ENCODE results near the gene ACADVL.

The ACADVL gene

DNA sequence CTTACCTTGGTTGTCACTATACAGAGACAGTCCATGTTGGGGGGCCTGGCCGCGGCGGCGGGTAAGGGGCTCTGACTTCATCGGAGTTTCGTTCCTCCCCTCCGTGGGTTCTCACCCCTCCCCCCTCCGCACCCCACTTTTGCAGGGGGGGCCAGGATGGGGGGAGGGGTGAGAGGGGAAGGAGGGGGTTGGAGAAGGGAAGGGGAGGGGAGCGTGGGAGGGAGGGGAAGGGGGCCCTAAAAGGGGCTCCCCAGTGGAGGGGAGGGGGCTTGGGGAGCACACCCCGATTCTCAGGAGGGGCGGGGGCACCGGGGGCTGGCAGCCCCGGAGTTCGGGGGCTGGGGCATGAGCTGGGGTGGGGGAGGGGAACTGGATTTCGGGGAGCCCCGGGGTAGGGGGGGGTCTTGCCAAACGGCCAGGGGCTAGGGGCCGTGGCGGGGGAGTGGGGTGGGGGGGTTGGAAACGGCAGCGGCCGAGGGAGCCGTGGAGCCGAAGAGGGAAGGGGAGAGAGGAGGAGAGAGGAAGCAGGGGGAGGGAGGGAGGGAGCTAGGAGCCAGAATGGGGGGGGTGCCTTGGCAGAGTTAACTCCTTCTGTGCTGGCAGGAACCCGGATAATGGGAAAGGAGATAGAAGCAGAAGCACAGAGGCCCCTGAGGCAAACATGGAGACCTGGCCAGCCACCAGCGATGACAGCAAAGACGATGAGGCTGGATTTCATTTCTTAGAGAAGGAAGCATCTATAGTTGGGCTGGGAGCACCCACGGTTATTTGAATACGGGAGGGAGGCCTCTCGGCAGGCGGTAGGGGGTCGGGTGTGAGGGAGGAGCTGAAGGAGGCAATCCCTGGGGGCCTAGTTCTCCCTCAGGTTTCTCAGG is 2.4 kb upstream of the ACADVL start:
- DNase-seq (ENCODE audit: low spot score) = peak; percentile 47

DNA sequence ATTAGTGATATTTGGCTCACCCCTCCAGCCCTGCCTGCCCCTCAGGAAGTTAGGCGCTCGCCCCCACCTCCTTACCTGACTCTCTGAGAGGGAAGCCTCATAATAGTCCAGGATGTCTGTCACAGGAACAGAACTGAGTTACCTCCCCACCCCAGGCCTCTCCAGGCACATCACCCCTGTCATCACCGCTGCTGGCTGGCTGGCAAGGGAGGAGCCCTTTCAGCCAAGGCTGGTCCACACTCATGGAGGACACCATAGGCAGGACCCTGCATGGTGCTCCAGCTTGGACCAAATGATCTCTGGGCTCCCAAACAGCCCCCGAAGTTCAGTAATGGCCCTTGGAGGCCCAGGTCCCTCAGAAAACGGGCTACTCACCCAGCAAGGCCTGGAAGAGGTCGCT is 1.6 kb upstream of the ACADVL start:
- no peak for DNase-seq (ENCODE audit: low spot score)

GRCh38 chr17:7218758-7219157 is 980 bp upstream of the ACADVL start:
- DNase-seq (ENCODE audit: low spot score) = no peak

- DNase-seq (ENCODE audit: low spot score) = no peak
Observed at GRCh38 chr17:7219229-7219811, 418 bp upstream of the ACADVL start.

DNA sequence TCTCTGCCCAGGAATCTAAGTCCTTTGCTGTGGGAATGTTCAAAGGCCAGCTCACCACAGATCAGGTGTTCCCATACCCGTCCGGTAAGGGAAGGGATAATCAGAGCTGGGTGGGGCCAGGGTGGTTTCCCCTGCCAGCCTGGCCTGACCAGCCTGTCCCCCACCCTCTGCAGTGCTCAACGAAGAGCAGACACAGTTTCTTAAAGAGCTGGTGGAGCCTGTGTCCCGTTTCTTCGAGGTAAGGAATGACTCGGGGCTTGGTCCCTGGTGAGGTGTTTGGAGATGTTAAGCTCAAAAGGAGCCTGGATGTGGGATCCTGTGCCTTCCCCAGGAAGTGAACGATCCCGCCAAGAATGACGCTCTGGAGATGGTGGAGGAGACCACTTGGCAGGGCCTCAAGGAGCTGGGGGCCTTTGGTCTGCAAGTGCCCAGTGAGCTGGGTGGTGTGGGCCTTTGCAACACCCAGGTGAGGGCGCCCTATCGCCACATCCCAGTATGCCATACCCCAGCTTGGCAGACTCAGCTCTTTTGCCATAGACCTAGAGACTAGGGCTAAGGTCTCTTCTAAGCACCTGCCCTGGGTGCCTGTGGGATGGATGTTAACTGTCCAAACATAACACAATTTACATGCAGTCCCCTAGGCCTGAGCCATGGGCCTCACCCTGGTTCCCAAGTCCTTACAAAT is 997 bp downstream of the ACADVL start:
- DNase-seq (ENCODE audit: low spot score) = peak; percentile 60

- DNase-seq (ENCODE audit: low spot score) = no peak
Observed at GRCh38 chr17:7221278-7222092, 1.7 kb downstream of the ACADVL start.

GRCh38 chr17:7222093-7222971 is 2.6 kb downstream of the ACADVL start:
- no peak for DNase-seq (ENCODE audit: low spot score)

DNA sequence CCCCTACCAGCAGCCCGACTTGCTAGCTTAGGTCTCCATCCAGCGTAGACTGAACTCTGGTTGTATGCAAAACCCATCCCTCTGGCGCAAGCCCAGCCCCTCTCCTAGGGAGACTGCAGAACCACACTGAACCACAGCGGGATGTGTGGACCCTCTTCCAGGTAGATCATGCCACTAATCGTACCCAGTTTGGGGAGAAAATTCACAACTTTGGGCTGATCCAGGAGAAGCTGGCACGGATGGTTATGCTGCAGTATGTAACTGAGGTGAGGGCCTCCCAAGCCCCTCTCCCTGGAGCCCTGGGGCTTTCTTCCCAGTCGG is 3.2 kb downstream of the ACADVL start:
- no peak for DNase-seq (ENCODE audit: low spot score)

DNA sequence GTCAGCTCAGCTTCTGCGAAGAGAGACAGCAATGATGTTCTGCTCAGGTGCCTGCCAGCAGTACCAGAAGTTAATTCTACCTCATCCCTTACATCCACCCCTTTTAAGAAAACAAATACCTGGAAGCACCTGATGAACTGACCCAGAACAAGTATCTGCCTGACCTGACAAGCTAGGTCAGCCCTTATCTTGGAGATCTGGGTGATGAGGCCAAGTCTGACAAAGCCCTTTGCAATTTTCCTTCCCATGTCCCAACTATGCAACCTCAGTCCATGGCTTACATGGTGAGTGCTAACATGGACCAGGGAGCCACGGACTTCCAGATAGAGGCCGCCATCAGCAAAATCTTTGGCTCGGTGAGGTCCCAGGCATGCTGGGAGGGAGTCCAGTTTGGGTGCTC is 3.6 kb downstream of the ACADVL start:
- DNase-seq (ENCODE audit: low spot score) = no peak

- DNase-seq (ENCODE audit: low spot score) = no peak
Observed at GRCh38 chr17:7224110-7224509, 4.4 kb downstream of the ACADVL start.

GRCh38 chr17:7224661-7225111 is 4.9 kb downstream of the ACADVL start:
- no peak for DNase-seq (ENCODE audit: low spot score)

DNA sequence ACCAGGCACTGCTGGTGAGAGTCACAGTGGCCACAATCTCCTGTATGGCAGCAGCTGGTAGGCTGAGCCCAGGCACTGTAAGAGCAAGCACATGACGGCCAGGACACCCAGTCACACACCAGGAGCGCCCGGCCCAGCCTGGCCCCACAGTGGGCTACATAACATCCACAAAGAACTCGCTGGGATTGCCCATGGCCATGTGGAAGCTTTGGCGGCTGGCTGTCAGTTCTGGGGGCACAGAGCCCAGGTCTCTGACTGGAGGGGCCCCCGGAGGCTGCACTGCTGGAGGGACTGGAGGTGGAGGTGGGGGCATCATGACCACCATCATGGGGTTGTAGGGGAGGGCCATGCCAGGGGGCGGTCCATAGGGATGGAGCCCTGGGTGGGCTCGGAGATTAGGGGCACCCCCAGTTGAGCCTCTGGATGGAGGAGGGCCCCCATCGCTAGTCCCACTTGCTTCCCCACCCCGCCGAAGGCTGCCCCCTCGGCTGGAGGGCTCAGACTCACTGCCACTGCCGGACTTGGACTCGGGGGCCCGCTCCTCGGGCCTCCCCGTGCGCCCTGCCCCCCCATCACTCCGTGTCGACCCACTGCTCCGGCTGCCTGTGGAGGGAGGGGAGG is 6.1 kb downstream of the ACADVL start:
- DNase-seq (ENCODE audit: low spot score) = no peak

GRCh38 chr17:7226721-7227710 is 7.3 kb downstream of the ACADVL start:
- no peak for DNase-seq (ENCODE audit: low spot score)

DNA sequence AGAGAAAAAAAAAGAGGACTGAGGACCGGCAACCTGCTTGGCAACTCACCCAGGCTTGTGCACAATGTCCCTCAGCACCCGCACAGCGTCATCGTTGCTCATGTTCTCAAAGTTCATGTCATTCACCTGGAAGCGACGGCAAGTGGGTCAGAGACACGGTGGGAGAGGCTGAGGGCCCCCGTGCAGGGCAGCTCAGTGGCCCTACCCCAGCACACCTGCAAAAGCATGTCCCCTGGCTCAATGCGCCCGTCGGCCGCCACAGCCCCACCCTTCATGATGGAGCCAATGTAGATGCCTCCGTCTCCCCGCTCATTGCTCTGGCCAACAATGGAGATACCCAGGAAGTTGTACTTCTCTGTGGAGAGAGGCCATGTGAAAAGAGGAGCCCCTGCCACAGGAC is 9.2 kb downstream of the ACADVL start:
- DNase-seq (ENCODE audit: low spot score) = peak; percentile 1

- DNase-seq (ENCODE audit: low spot score) = no peak
Observed at GRCh38 chr17:7229504-7229903, 9.8 kb downstream of the ACADVL start.

DNA sequence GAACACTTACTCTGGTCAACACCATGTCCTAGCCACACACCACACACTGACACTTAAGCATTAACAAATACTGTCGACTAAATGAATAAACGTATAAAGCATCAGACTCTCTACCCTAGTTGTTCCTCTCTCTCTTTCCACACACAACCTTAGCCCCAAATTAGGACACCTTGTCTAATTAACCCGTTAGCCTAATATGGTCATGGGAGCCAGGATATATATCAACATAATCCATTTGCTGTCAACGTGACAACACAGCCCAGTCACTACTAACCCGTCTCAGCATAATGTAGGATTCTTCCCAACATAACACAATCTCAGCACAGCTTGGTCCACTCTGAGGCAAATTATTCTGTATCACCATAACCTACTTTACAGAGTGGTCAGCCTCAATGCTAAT is 12.4 kb downstream of the ACADVL start:
- no peak for DNase-seq (ENCODE audit: low spot score)

DNA sequence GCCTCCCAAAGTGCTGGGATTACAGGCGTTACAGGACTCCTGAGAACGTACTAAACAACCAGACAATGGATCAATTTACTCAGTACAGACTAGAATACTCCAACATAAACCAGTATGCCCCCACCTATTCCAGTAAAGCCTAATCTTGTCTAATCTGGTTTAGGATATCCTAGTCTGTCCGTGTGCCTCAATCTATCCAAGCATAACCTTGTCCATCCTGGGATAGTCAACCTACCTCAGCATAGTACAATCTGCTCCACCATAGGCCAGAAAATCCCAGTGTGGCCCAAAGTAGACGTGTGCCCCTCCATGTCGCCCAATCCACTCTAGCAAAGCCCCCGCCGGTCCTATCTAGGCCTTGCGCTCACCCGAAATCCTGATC is 14.0 kb downstream of the ACADVL start:
- DNase-seq (ENCODE audit: low spot score) = no peak

DNA sequence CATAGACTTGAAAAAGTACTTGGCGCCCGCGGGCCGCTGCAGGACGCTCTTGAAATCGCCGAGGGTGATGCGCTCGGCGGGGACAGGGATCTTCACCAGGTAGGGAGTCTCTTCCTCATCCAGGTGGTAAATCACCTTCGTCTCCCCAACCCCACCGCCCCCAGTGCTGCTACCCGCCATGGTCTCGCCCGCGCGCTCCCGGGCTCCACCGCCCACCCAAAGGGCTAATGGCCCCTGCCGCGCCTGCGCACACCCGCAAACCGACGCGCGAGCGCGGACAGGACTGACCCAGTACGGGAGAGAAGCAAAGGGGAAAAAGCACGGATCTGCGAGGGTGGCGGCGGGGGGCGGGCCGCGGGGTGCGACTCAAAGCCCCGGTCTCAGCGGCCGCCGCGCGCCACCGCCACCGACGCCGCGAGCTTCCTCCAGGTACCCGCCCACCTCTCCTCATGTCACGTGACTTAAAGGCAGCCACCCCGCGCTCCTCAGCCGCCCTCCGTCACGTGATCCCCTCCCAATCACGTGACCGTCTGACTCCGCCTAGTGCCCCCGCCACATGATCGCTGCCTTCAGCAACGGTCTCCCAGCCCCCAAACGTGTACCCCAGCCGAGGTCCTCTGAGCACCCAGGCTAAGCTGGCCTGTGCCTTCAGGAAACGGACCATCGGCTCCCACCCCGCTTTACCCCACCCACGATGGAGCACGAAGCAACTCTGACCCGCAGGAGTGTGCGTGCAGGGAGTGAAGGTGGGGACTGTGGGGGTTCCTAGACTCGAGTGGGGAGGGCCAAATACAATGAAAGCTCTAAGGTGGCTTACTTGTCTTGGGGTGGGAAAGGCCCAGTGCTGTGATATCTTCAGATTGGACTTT is 14.6 kb downstream of the ACADVL start, which contains the start of gene DVL2:
Gene DVL2 (minus strand): TSS at position 435 of the 869 bp plus-strand sequence. CDS start 255 bp downstream, at position 180.
- DNase-seq (ENCODE audit: low spot score) = peak; percentile 94
